ENCODE results near the gene OTOF. TPM values are rescaled to one million over a fixed set of nuclear protein-coding genes. Genes with fewer than 3 reads are reported as not detected.

Gene OTOF
- total and polyA plus RNA-seq, 2 donors (not counting 3 experiments of a cell fraction or from before 2014, with no cell fraction given): 0.06 to 0.22 TPM

DNA sequence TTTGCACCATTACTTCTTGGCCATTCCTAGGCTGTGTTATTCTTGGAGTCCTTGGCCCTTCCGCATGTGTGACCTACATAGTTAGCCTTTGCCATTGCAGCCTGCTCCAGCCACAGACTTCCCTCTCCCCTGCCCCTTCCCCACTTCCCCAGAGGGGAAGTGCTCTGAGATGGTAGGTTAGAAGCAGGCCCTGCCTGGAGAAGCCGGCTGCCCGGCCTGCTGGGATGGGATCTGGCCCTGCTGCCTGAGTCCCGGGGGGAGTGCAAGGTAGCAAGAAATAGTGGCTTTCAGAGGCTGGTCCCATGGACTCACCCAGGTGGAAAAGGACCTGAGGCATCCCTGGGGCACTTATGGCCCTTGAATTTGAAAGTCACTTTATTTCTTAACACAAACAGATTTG is 28.4 kb upstream of the OTOF start:
- Histone ChIP-seq H3K27me3 (ENCODE audit: control insufficient read depth in 2 of 2, insufficient read depth in 2 of 2, low read length in 2 of 2) (peaks cover 2% of the 10 kb centered on the region in 2 experiments), H3K4me3 (replicated peaks in 1 of 3; ENCODE audit: insufficient read depth in 1 of 3, low read depth in 1 of 3, low read length in 3 of 3) (no peak overlapping the region), H3K9me1 (replicated peaks; ENCODE audit: control insufficient read depth, extremely low read depth, insufficient read depth, low read length) (no peaks in the 10 kb centered on the region), H3K4me2 (ENCODE audit: insufficient read depth, low read length) (no peak overlapping the region), H3K79me2 (ENCODE audit: control insufficient read depth, insufficient read depth, low read length) (no peaks in the 10 kb centered on the region), H4K20me1 (replicated peaks; ENCODE audit: control insufficient read depth, extremely low read depth, insufficient read depth, low read length) (no peaks in the 10 kb centered on the region), H3K36me3 (ENCODE audit: control insufficient read depth in 2 of 2, extremely low read depth in 1 of 2, insufficient read depth in 2 of 2, low read length in 2 of 2) (no peaks in the 10 kb centered on the region), H3K4me1 (ENCODE audit: control insufficient read depth, extremely low read depth, insufficient read depth, low read length) (no peaks in the 10 kb centered on the region), H2AFZ (ENCODE audit: low read depth, low read length) (no peak overlapping the region), H3K9ac (replicated peaks; ENCODE audit: extremely low read depth, insufficient read depth, low read length) (no peak overlapping the region), H3K27ac (ENCODE audit: insufficient read depth, low read depth, low read length) (no peak overlapping the region), H3K9me3 (replicated peaks; ENCODE audit: control insufficient read depth, insufficient read depth, low read length) (no peaks in the 10 kb centered on the region)
- ChIA-PET CTCF (interaction anchor here (0.6 kb wide), 1 partner anchor 1109 kb away, joined by 3 read pairs; no protein-coding TSS in a partner anchor), POLR2A (no interaction called here)
- TF ChIP-seq CTCF (IDR thresholded peaks at IDR 0.05; ENCODE audit: extremely low read depth in 1 of 2, insufficient read depth in 1 of 2, low read depth in 1 of 2, low read length in 2 of 2): no peak
- TF ChIP-seq GATA2 (IDR thresholded peaks at IDR 0.05; ENCODE audit: insufficient read depth, insufficient read length, low read depth, low read length): no peak
- no peak for TF ChIP-seq POLR2A (IDR thresholded peaks at IDR 0.05; ENCODE audit: low read depth, low read length)
- TF ChIP-seq EZH2 (IDR thresholded peaks at IDR 0.05; ENCODE audit: borderline replicate concordance, low read depth, low read length, severe bottlenecking): no peak
- TF ChIP-seq FOS (IDR thresholded peaks at IDR 0.05; ENCODE audit: borderline replicate concordance, insufficient read depth, low read length): no peak
- TF ChIP-seq JUN (IDR thresholded peaks at IDR 0.05; ENCODE audit: borderline replicate concordance, insufficient read depth, insufficient read length, low read depth): no peak
- TF ChIP-seq, protein P1, sequence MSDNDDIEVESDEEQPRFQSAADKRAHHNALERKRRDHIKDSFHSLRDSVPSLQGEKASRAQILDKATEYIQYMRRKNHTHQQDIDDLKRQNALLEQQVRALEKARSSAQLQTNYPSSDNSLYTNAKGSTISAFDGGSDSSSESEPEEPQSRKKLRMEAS (IDR thresholded peaks at IDR 0.05; ENCODE audit: insufficient read depth, insufficient read length): no peak
- TF ChIP-seq MYC (IDR thresholded peaks at IDR 0.05; ENCODE audit: low read depth, low read length): no peak
- no peak for TF ChIP-seq POLR2AphosphoS5 (IDR thresholded peaks at IDR 0.05; ENCODE audit: insufficient read depth, low read depth, low read length)
- DNase-seq (ENCODE audit: low read depth, low spot score) (peak; percentile 23), FAIRE-seq (no peak)
- dilution Hi-C loops (cut with MboI; ENCODE audit: extremely low pct_ligation_motif_present, low sequenced_read_pairs): no loop called here
- intact Hi-C loops (cut with micrococcal nuclease): no loop called here
- no TSS peak for BruUV-seq (replicated peaks)

Measured in endothelial cell of umbilical vein (primary cell).